ENCODE data around the gene SLC24A1. TPM values are rescaled to one million over a fixed set of nuclear protein-coding genes. Genes with fewer than 3 reads are reported as not detected.

The SLC24A1 gene
- total RNA-seq, 2 experiments from 2014 or later = 5.8 to 9.3 TPM

GRCh38 chr15:65623103-65623502 is 1.4 kb downstream of the SLC24A1 start:
- ChIA-PET POLR2A (no interaction called here), CTCF (interaction anchor here (0.6 to 1.6 kb wide), 2 partner anchors 14 to 215 kb away, joined by 3 to 9 read pairs; no protein-coding TSS in a partner anchor)
- H3K4me1 Mint-ChIP-seq = no peaks in the 10 kb centered on the region
- no peaks in the 10 kb centered on the region for H3K27me3 Mint-ChIP-seq
- H3K9me3 Mint-ChIP-seq = no peaks in the 10 kb centered on the region
- H3K36me3 Mint-ChIP-seq (ENCODE audit: low read depth) = no peaks in the 10 kb centered on the region
- no peak overlapping the region for H3K27ac Mint-ChIP-seq
- DNase-seq = no peak
- H3K4me3 Mint-ChIP-seq = no peak overlapping the region

GRCh38 chr15:65626856-65627255 is 5.1 kb downstream of the SLC24A1 start:
- H3K27me3 Mint-ChIP-seq = no peaks in the 10 kb centered on the region
- POLR2A ChIA-PET = no interaction called here
- no peak overlapping the region for H3K4me3 Mint-ChIP-seq
- no peak overlapping the region for H3K27ac Mint-ChIP-seq
- no peaks in the 10 kb centered on the region for H3K9me3 Mint-ChIP-seq
- no peaks in the 10 kb centered on the region for H3K36me3 Mint-ChIP-seq (ENCODE audit: low read depth)
- CTCF ChIA-PET = interaction anchor here (1.0 kb wide), 1 partner anchor 16 kb away, joined by 3 read pairs; the partner anchor contains the start of gene INTS14
- DNase-seq = no peak
- peaks cover 15% of the 10 kb centered on the region for H3K4me1 Mint-ChIP-seq

GRCh38 chr15:65629548-65629947 is 7.8 kb downstream of the SLC24A1 start:
- ChIA-PET POLR2A (interaction anchor here (1.1 to 3.7 kb wide), 2 partner anchors 18 to 34 kb away, joined by 3 to 24 read pairs; partner anchors contain the start of gene INTS14), CTCF (interaction anchor here (1.2 to 1.8 kb wide), 2 partner anchors 8 to 19 kb away, joined by 3 to 9 read pairs; partner anchors contain the start of gene INTS14)
- no peaks in the 10 kb centered on the region for H3K9me3 Mint-ChIP-seq
- H3K4me3 Mint-ChIP-seq = no peak overlapping the region
- no peak overlapping the region for H3K27ac Mint-ChIP-seq
- no peak for DNase-seq
- H3K4me1 Mint-ChIP-seq = peaks cover 34% of the 10 kb centered on the region
- H3K27me3 Mint-ChIP-seq = peaks cover 3% of the 10 kb centered on the region
- no peaks in the 10 kb centered on the region for H3K36me3 Mint-ChIP-seq (ENCODE audit: low read depth)

GRCh38 chr15:65630760-65631159 is 9.0 kb downstream of the SLC24A1 start:
- H3K27me3 Mint-ChIP-seq = peaks cover 3% of the 10 kb centered on the region
- no peak overlapping the region for H3K27ac Mint-ChIP-seq

GRCh38 chr15:65631503-65631902 is 9.8 kb downstream of the SLC24A1 start:
- no peak overlapping the region for H3K27ac Mint-ChIP-seq
- ChIA-PET CTCF (interaction anchor here (1.1 to 2.7 kb wide), 5 partner anchors 20 to 231 kb away, joined by 3 to 13 read pairs (median 5); partner anchors contain the start of gene INTS14), POLR2A (interaction anchor here (1.0 to 3.7 kb wide), 3 partner anchors 20 to 237 kb away, joined by 3 to 24 read pairs (median 3); partner anchors contain the start of gene INTS14)
- H3K9me3 Mint-ChIP-seq = no peaks in the 10 kb centered on the region
- peaks cover 34% of the 10 kb centered on the region for H3K4me1 Mint-ChIP-seq
- no peak for DNase-seq
- peaks cover 3% of the 10 kb centered on the region for H3K27me3 Mint-ChIP-seq
- no peak overlapping the region for H3K4me3 Mint-ChIP-seq
- no peaks in the 10 kb centered on the region for H3K36me3 Mint-ChIP-seq (ENCODE audit: low read depth)

More at GRCh38 chr15:65630760-65631159, 9.0 kb downstream of the SLC24A1 start:
- Mint-ChIP-seq H3K36me3 (ENCODE audit: low read depth) (no peaks in the 10 kb centered on the region), H3K4me1 (peaks cover 34% of the 10 kb centered on the region), H3K9me3 (no peaks in the 10 kb centered on the region), H3K4me3 (no peak overlapping the region)
- ChIA-PET POLR2A (interaction anchor here (1.0 to 3.7 kb wide), 2 partner anchors 19 to 238 kb away, joined by 3 to 24 read pairs; partner anchors contain the start of gene INTS14), CTCF (interaction anchor here (1.2 to 2.7 kb wide), 4 partner anchors 20 to 226 kb away, joined by 3 to 13 read pairs (median 5); partner anchors contain the start of gene INTS14)
- peak; percentile 46 for DNase-seq

- H3K27me3 Mint-ChIP-seq = peaks cover 3% of the 10 kb centered on the region
- POLR2A ChIA-PET = interaction anchor here (1.0 kb wide), 1 partner anchor 164 kb away, joined by 3 read pairs; no protein-coding TSS in a partner anchor
- H3K27ac Mint-ChIP-seq = no peak overlapping the region
- DNase-seq = no peak
- no peaks in the 10 kb centered on the region for H3K36me3 Mint-ChIP-seq (ENCODE audit: low read depth)
- CTCF ChIA-PET = interaction anchor here (1.1 to 2.7 kb wide), 2 partner anchors 22 to 230 kb away, joined by 4 to 13 read pairs; partner anchors contain the start of gene INTS14
- no peak overlapping the region for H3K4me3 Mint-ChIP-seq
- H3K4me1 Mint-ChIP-seq = peaks cover 34% of the 10 kb centered on the region
- H3K9me3 Mint-ChIP-seq = no peaks in the 10 kb centered on the region
Measured at GRCh38 chr15:65632780-65633375, 11.1 kb downstream of the SLC24A1 start.

GRCh38 chr15:65633752-65634151 is 12.0 kb downstream of the SLC24A1 start:
- Mint-ChIP-seq H3K27me3 (peaks cover 3% of the 10 kb centered on the region), H3K9me3 (no peaks in the 10 kb centered on the region), H3K36me3 (ENCODE audit: low read depth) (no peaks in the 10 kb centered on the region), H3K4me3 (no peak overlapping the region), H3K4me1 (peaks cover 39% of the 10 kb centered on the region), H3K27ac (no peak overlapping the region)
- POLR2A ChIA-PET = interaction anchor here (1.0 kb wide), 1 partner anchor 163 kb away, joined by 3 read pairs; no protein-coding TSS in a partner anchor
- CTCF ChIA-PET = no interaction called here
- no peak for DNase-seq

GRCh38 chr15:65634356-65634755 is 12.6 kb downstream of the SLC24A1 start:
- Mint-ChIP-seq H3K27ac (no peak overlapping the region), H3K27me3 (peaks cover 3% of the 10 kb centered on the region), H3K4me3 (no peak overlapping the region), H3K4me1 (peaks cover 44% of the 10 kb centered on the region), H3K36me3 (ENCODE audit: low read depth) (no peaks in the 10 kb centered on the region), H3K9me3 (no peaks in the 10 kb centered on the region)
- ChIA-PET CTCF (no interaction called here), POLR2A (no interaction called here)
- DNase-seq = no peak

- Mint-ChIP-seq H3K27me3 (no peaks in the 10 kb centered on the region), H3K36me3 (ENCODE audit: low read depth) (no peaks in the 10 kb centered on the region), H3K27ac (no peak overlapping the region), H3K9me3 (no peaks in the 10 kb centered on the region), H3K4me1 (peaks cover 18% of the 10 kb centered on the region), H3K4me3 (no peak overlapping the region)
- DNase-seq = no peak
- ChIA-PET POLR2A (interaction anchor here (0.7 to 1.3 kb wide), 2 partner anchors 11 to 154 kb away, joined by 3 read pairs; partner anchors contain the start of gene DENND4A), CTCF (interaction anchor here (0.5 to 7.7 kb wide), 16 partner anchors 9 to 231 kb away, joined by 3 to 63 read pairs (median 6); partner anchors contain the start of genes INTS14, RAB11A and SLC24A1)
Measured at GRCh38 chr15:65638109-65638508, 16.4 kb downstream of the SLC24A1 start.

- Mint-ChIP-seq H3K4me1 (peaks cover 17% of the 10 kb centered on the region), H3K27ac (no peak overlapping the region), H3K4me3 (peak overlapping the region; percentile 38), H3K9me3 (no peaks in the 10 kb centered on the region), H3K36me3 (ENCODE audit: low read depth) (no peaks in the 10 kb centered on the region), H3K27me3 (no peaks in the 10 kb centered on the region)
- ChIA-PET CTCF (interaction anchor here (0.7 to 7.7 kb wide), 16 partner anchors 10 to 230 kb away, joined by 3 to 63 read pairs (median 6); partner anchors contain the start of genes INTS14, RAB11A and SLC24A1), POLR2A (interaction anchor here (0.7 to 1.3 kb wide), 2 partner anchors 11 to 154 kb away, joined by 3 read pairs; partner anchors contain the start of gene DENND4A)
- peak; percentile 40 for DNase-seq
Measured at GRCh38 chr15:65638681-65639089, 16.9 kb downstream of the SLC24A1 start.

GRCh38 chr15:65639509-65639908 is 17.8 kb downstream of the SLC24A1 start:
- DNase-seq = no peak
- ChIA-PET CTCF (interaction anchor here (0.6 to 7.7 kb wide), 11 partner anchors 10 to 223 kb away, joined by 3 to 63 read pairs (median 5); partner anchors contain the start of gene SLC24A1), POLR2A (interaction anchor here (0.7 kb wide), 1 partner anchor 10 kb away, joined by 3 read pairs; no protein-coding TSS in a partner anchor)
- Mint-ChIP-seq H3K4me3 (no peak overlapping the region), H3K27me3 (no peaks in the 10 kb centered on the region), H3K36me3 (ENCODE audit: low read depth) (no peaks in the 10 kb centered on the region), H3K9me3 (no peaks in the 10 kb centered on the region), H3K27ac (no peak overlapping the region), H3K4me1 (peaks cover 10% of the 10 kb centered on the region)

- Mint-ChIP-seq H3K9me3 (no peaks in the 10 kb centered on the region), H3K36me3 (ENCODE audit: low read depth) (no peaks in the 10 kb centered on the region), H3K27me3 (no peaks in the 10 kb centered on the region), H3K4me1 (peaks cover 10% of the 10 kb centered on the region), H3K27ac (no peak overlapping the region), H3K4me3 (no peak overlapping the region)
- CTCF ChIA-PET = interaction anchor here (0.6 to 7.7 kb wide), 3 partner anchors 187 to 226 kb away, joined by 3 to 63 read pairs (median 3); no protein-coding TSS in a partner anchor
- no peak for DNase-seq
- POLR2A ChIA-PET = interaction anchor here (0.9 kb wide), 2 partner anchors 31 to 149 kb away, joined by 3 read pairs; partner anchors contain the start of gene INTS14
Measured at GRCh38 chr15:65641768-65642475, 20.2 kb downstream of the SLC24A1 start.

Measured in activated CD4-positive, alpha-beta memory T cell treated with anti-CD3 and anti-CD28 coated beads, Interleukin-2, amount 10 ng/mL, durations not matched to agents 7 days and 5 days (primary cell).